A549 treated with GW870086 at 1 μM for 4 hours (cell line): Measurements from ENCODE around the gene TCL1A. TPM values are rescaled to one million over a fixed set of nuclear protein-coding genes. Genes with fewer than 3 reads are reported as not detected.

ENCODE experiments used
- total RNA-seq: library from RNA; stranded (reverse); fragments of 200-300 nt; extraction: Qiagen RNA extraction; gene quantifications from 5 replicates; pipeline ENCODE4 v1.2.3, GENCODE V29; 2022; ENCODE audit warnings: low read depth

TCL1A gene
- total RNA-seq, result not detected in 5 replicates

GRCh38 chr14:95713596-95714371, at the start of gene TCL1A:
Gene TCL1A, minus strand, starts transcription at chr14:95714125. Its CDS starts 59 bp downstream, at chr14:95714066.

GRCh38 chr14:95685978-95686922, 27.7 kb downstream of the TCL1A start, which contains the start of gene TCL1B:
Gene TCL1B, plus strand, starts transcription at chr14:95686426. Its CDS starts 42 bp downstream, at chr14:95686468.

Other genes starting within 250 kb of the TCL1A start
- 0.25 to 1.0 TPM (median 0.71 TPM) in 5 replicates for gene SYNE3, start 197.5 kb downstream of the TCL1A start, total RNA-seq
- 48.3 to 76.6 TPM (median 69.8 TPM) in 5 replicates for gene GLRX5, start 179.1 kb downstream of the TCL1A start, total RNA-seq
- gene TCL1B, start 27.7 kb downstream of the TCL1A start, total RNA-seq, result not detected in 5 replicates
- not detected in 5 replicates for gene TUNAR, start 162.7 kb upstream of the TCL1A start, total RNA-seq